ENCODE measurements around the gene OR51A4. TPM values are rescaled to one million over a fixed set of nuclear protein-coding genes. Genes with fewer than 3 reads are reported as not detected.

The OR51A4 gene
- total RNA-seq, 1 donor from 2014 or later = not detected

Other genes starting within 250 kb of the OR51A4 start
- gene OR51E2, start 249.8 kb downstream of the OR51A4 start, total RNA-seq = 0.25 TPM
- gene MMP26, start 242.8 kb downstream of the OR51A4 start, total RNA-seq = not detected
- gene OR51F1, start 177.7 kb downstream of the OR51A4 start, total RNA-seq = not detected
- not detected for gene OR52R1, start 143.2 kb downstream of the OR51A4 start, total RNA-seq
- not detected for gene OR51F2, start 126.3 kb downstream of the OR51A4 start, total RNA-seq
- gene OR51S1, start 98.4 kb downstream of the OR51A4 start, total RNA-seq = not detected
- gene OR51T1, start 65.7 kb downstream of the OR51A4 start, total RNA-seq = not detected
- gene OR51A7, start 43.8 kb downstream of the OR51A4 start, total RNA-seq = not detected
- gene OR51G2, start 28.3 kb downstream of the OR51A4 start, total RNA-seq = not detected
- not detected for gene OR51G1, start 23.3 kb downstream of the OR51A4 start, total RNA-seq
- gene OR51A2, start 8.1 kb upstream of the OR51A4 start, total RNA-seq = not detected
- gene OR51L1, start 47.2 kb upstream of the OR51A4 start, total RNA-seq = not detected
- not detected for gene OR52J3, start 98.9 kb upstream of the OR51A4 start, total RNA-seq
- not detected for gene OR52E2, start 112.0 kb upstream of the OR51A4 start, total RNA-seq
- not detected for gene OR52E1, start 122.0 kb upstream of the OR51A4 start, total RNA-seq
- not detected for gene OR52A5, start 190.8 kb upstream of the OR51A4 start, total RNA-seq
- not detected for gene OR52A1, start 207.2 kb upstream of the OR51A4 start, total RNA-seq

Data from temporal lobe (tissue), 1 donor.